ENCODE data around the gene LPO. TPM values are rescaled to one million over a fixed set of nuclear protein-coding genes. Genes with fewer than 3 reads are reported as not detected.

The LPO gene
- total and polyA plus RNA-seq, 2 donors (not counting 3 experiments of a cell fraction or from before 2014, with no cell fraction given): not detected

DNA sequence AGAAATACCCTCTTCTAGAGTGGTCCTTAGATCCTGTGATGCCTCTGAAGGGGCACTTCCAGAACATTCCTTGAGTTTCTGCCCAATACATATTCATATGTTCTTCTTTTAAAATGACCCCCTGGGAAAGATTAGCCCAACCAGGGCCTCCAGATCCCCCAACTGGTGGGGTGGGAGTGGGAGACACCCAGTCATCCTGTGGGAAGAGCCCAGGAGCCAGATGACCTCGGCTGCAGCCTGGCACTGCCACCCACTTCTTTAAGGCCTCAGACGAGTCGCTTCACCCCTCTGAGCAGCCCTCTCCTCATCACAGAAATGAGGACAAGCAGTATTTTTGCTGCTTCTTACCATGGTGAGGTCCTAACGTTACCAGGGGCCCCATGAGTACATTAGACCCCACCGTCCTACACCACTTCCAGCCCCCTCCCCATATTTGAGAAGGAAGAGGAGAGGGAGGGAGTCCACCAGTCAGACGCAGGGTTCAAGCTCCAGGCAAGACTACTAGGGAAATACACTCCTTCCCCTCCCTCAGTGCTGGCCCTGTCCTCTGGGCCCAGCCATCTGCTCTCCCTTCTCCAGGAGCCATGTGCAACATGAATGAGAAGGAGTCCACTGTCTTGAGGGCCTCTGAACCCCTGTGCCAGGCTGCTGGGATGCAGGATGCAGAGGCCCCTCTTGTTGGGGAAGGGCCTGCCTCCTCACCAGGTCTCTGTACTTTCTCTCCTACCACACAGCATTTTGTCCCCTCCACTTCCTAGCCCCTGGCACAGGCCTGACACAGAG, 30.6 kb downstream of the LPO start:
- BruUV-seq (replicated peaks): no TSS peak
- POLR2A ChIA-PET: no interaction called here
- FAIRE-seq (no peak), DNase-seq (ENCODE audit: low read depth, low spot score) (no peak)
- intact Hi-C loops (cut with micrococcal nuclease): no loop called here
- no peaks in the 10 kb centered on the region for H3K79me2 ChIP-seq (ENCODE audit: control insufficient read depth, insufficient read depth, low read length)
- H3K4me2 ChIP-seq (ENCODE audit: insufficient read depth, low read length): no peak overlapping the region
- no peaks in the 10 kb centered on the region for H3K9me1 ChIP-seq (replicated peaks; ENCODE audit: control insufficient read depth, extremely low read depth, insufficient read depth, low read length)
- H3K27ac ChIP-seq (ENCODE audit: insufficient read depth, low read depth, low read length): no peak overlapping the region
- H3K4me1 ChIP-seq (ENCODE audit: control insufficient read depth, extremely low read depth, insufficient read depth, low read length): no peaks in the 10 kb centered on the region
- no peaks in the 10 kb centered on the region for H3K27me3 ChIP-seq (ENCODE audit: control insufficient read depth in 2 of 2, insufficient read depth in 2 of 2, low read length in 2 of 2)
- no peak overlapping the region for H3K4me3 ChIP-seq (replicated peaks in 1 of 3; ENCODE audit: insufficient read depth in 1 of 3, low read depth in 1 of 3, low read length in 3 of 3)
- TF ChIP-seq POLR2AphosphoS5 (IDR thresholded peaks at IDR 0.05; ENCODE audit: insufficient read depth, low read depth, low read length) (no peak), EZH2 (IDR thresholded peaks at IDR 0.05; ENCODE audit: borderline replicate concordance, low read depth, low read length, severe bottlenecking) (no peak), GATA2 (IDR thresholded peaks at IDR 0.05; ENCODE audit: insufficient read depth, insufficient read length, low read depth, low read length) (no peak), MAX (IDR thresholded peaks at IDR 0.05; ENCODE audit: insufficient read depth, insufficient read length) (no peak), FOS (IDR thresholded peaks at IDR 0.05; ENCODE audit: borderline replicate concordance, insufficient read depth, low read length) (no peak), POLR2A (IDR thresholded peaks at IDR 0.05; ENCODE audit: low read depth, low read length) (no peak), MYC (IDR thresholded peaks at IDR 0.05; ENCODE audit: low read depth, low read length) (no peak), JUN (IDR thresholded peaks at IDR 0.05; ENCODE audit: borderline replicate concordance, insufficient read depth, insufficient read length, low read depth) (no peak)
- TF ChIP-seq, protein P1, sequence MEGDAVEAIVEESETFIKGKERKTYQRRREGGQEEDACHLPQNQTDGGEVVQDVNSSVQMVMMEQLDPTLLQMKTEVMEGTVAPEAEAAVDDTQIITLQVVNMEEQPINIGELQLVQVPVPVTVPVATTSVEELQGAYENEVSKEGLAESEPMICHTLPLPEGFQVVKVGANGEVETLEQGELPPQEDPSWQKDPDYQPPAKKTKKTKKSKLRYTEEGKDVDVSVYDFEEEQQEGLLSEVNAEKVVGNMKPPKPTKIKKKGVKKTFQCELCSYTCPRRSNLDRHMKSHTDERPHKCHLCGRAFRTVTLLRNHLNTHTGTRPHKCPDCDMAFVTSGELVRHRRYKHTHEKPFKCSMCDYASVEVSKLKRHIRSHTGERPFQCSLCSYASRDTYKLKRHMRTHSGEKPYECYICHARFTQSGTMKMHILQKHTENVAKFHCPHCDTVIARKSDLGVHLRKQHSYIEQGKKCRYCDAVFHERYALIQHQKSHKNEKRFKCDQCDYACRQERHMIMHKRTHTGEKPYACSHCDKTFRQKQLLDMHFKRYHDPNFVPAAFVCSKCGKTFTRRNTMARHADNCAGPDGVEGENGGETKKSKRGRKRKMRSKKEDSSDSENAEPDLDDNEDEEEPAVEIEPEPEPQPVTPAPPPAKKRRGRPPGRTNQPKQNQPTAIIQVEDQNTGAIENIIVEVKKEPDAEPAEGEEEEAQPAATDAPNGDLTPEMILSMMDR (IDR thresholded peaks at IDR 0.05; ENCODE audit: extremely low read depth in 1 of 2, insufficient read depth in 1 of 2, low read depth in 1 of 2, low read length in 2 of 2): no peak
- H2AFZ ChIP-seq (ENCODE audit: low read depth, low read length): no peak overlapping the region
- H3K9me3 ChIP-seq (replicated peaks; ENCODE audit: control insufficient read depth, insufficient read depth, low read length): no peaks in the 10 kb centered on the region
- dilution Hi-C loops (cut with MboI; ENCODE audit: extremely low pct_ligation_motif_present, low sequenced_read_pairs): no loop called here
- H3K9ac ChIP-seq (replicated peaks; ENCODE audit: extremely low read depth, insufficient read depth, low read length): no peak overlapping the region
- no peaks in the 10 kb centered on the region for H3K36me3 ChIP-seq (ENCODE audit: control insufficient read depth in 2 of 2, extremely low read depth in 1 of 2, insufficient read depth in 2 of 2, low read length in 2 of 2)
- CTCF ChIA-PET: interaction anchor here (1.0 kb wide), 1 partner anchor 39 kb away, joined by 3 read pairs; no protein-coding TSS in a partner anchor
- no peaks in the 10 kb centered on the region for H4K20me1 ChIP-seq (replicated peaks; ENCODE audit: control insufficient read depth, extremely low read depth, insufficient read depth, low read length)

Data from endothelial cell of umbilical vein (primary cell).